ENCODE data around the gene RPL10.
A peak's percentile ranks its signal among the peaks of the same experiment; 100 is the strongest.

- TF ChIP-seq MAX (IDR thresholded peaks at IDR 0.05) (no peak), EP300 (IDR thresholded peaks at IDR 0.05; ENCODE audit: borderline replicate concordance in 1 of 2, low read depth in 2 of 2, low read length in 2 of 2) (peak in 1 of 2 experiments; percentile 61; a peak in 1 of 3 replicates), EZH2 (IDR thresholded peaks at IDR 0.05; ENCODE audit: low read depth, low read length, severe bottlenecking) (no peak), SRF (IDR thresholded peaks at IDR 0.05; ENCODE audit: low read depth, low read length) (peak; percentile 99), KDM1A (IDR thresholded peaks at IDR 0.05; ENCODE audit: borderline replicate concordance, low read length) (no peak), CTCF (IDR thresholded peaks at IDR 0.05; ENCODE audit: control extremely low read depth in 1 of 3, insufficient read depth in 1 of 3, low read depth in 1 of 3, low read length in 3 of 3) (no peak), TEAD4 (IDR thresholded peaks at IDR 0.05; ENCODE audit: low read depth, low read length) (no peak), TCF12 (IDR thresholded peaks at IDR 0.05; ENCODE audit: low read depth, low read length) (no peak)
Measured at GRCh38 chrX:154369449-154370299, 28.5 kb upstream of the RPL10 start.
